Esophagus squamous epithelium (tissue), 4 donors: ENCODE measurements around the gene B4GALT5.

Experiments used
- CTCF ChIP-seq, 6 experiments: fragments of 450-650 bp in 4 of 6; fragments of 200-600 bp in 2 of 6; sonication (generic) in 2 of 6; IDR thresholded peaks; one replicate each; pipeline ENCODE4 v1.5.1; 2016 to 2019; ENCODE audit warnings: antibody characterized with exemption in 6 of 6, mild to moderate bottlenecking in 4 of 6, moderate library complexity in 4 of 6
- POLR2A ChIP-seq, 4 donors: fragments of 450-650 bp; IDR thresholded peaks; one replicate each; pipeline ENCODE4 v1.6.1; 2017; ENCODE audit warnings: antibody characterized with exemption in 4 of 4, mild to moderate bottlenecking in 4 of 4, moderate library complexity in 3 of 4

DNA sequence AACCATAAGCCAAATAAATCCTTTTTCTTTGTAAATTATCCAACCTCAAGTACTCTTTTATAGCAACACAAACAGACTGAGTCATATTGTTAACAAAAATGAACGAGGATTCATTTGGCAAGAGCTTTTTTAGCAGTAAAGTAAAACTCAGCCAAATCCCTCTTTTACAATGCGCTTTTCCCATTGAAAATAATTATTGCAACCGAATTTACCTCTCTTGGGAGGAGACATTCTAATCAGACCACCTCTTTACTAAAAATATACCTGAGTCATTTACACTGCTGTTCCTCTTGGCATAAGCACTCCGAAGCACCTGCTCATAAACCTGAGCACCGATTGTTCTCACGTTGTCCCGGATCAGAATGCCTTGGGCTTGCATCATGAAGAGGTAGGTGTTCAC, 57.4 kb downstream of the B4GALT5 start:
- no peak for TF ChIP-seq CTCF (IDR thresholded peaks at IDR 0.05)
- TF ChIP-seq POLR2A (IDR thresholded peaks at IDR 0.05), result no peak
